ENCODE results near the gene SLC2A1. TPM values are rescaled to one million over a fixed set of nuclear protein-coding genes. Genes with fewer than 3 reads are reported as not detected.
"Not testable (repeated sequence)": the region's sequence is repeated elsewhere in the genome, so short reads cannot be mapped to it uniquely, and the experiment has no call there.

The SLC2A1 gene
- total RNA-seq, 2 experiments from 2014 or later, result 158 to 162 TPM

DNA sequence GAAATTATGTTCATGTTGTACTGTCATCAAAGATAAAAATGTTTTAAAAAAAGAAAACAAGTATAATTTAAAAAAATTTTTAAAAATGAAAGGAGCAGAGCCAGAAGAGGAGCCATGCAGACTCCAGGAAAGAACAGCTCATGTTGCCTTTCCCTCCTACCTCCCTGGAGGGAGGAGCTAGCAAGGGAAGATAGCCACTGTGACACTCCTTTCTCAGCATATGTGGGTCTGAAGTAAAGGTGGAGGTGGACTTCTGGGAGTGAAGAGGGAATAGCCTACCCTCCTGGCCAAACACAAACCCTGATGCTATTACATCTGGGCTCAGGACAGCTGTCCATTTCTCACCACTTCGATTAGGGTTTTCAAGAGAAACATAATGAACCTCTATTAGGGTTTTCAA is 54.2 kb downstream of the SLC2A1 start:
- TF ChIP-seq, protein P1, sequence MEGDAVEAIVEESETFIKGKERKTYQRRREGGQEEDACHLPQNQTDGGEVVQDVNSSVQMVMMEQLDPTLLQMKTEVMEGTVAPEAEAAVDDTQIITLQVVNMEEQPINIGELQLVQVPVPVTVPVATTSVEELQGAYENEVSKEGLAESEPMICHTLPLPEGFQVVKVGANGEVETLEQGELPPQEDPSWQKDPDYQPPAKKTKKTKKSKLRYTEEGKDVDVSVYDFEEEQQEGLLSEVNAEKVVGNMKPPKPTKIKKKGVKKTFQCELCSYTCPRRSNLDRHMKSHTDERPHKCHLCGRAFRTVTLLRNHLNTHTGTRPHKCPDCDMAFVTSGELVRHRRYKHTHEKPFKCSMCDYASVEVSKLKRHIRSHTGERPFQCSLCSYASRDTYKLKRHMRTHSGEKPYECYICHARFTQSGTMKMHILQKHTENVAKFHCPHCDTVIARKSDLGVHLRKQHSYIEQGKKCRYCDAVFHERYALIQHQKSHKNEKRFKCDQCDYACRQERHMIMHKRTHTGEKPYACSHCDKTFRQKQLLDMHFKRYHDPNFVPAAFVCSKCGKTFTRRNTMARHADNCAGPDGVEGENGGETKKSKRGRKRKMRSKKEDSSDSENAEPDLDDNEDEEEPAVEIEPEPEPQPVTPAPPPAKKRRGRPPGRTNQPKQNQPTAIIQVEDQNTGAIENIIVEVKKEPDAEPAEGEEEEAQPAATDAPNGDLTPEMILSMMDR (IDR thresholded peaks at IDR 0.05), result no peak
- H3K9me3 Mint-ChIP-seq, result no peaks in the 10 kb centered on the region
- intact Hi-C loops (cut with micrococcal nuclease), result no loop called here
- ATAC-seq, result no peak
- POLR2A ChIA-PET, result no interaction called here
- H3K36me3 Mint-ChIP-seq (ENCODE audit: low read depth), result no peaks in the 10 kb centered on the region
- CTCF ChIA-PET, result interaction anchor here (1.2 to 1.5 kb wide), 2 partner anchors 9 to 169 kb away, joined by 4 to 11 read pairs; no protein-coding TSS in a partner anchor
- no peak overlapping the region for H3K4me3 Mint-ChIP-seq
- no peaks in the 10 kb centered on the region for H3K4me1 Mint-ChIP-seq (ENCODE audit: low read depth)
- H3K27me3 Mint-ChIP-seq, result peaks cover 4% of the 10 kb centered on the region
- no peak for DNase-seq
- no peak overlapping the region for H3K27ac Mint-ChIP-seq

DNA sequence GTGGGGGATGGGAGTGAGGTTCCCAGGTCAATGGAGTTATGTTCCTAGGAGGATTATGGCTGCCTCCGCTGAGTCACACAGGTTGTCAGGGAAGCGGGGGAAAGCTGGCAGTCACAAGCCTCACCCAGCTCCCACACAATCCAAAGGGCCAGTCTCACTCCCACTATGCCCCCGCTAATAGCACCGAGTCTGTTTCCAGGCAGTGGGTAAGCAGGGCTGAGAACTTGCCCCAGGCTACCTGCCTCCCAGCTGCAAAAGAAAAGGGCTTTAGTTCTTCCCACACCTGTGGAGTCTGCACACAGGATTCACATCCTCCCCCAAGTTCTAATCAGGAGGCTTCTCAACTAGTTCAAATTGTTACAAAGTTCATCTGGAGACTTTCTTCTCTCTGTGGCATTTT is 58.7 kb downstream of the SLC2A1 start:
- H3K27ac Mint-ChIP-seq; ATAC-seq; H3K36me3 Mint-ChIP-seq (ENCODE audit: low read depth); DNase-seq; H3K4me1 Mint-ChIP-seq (ENCODE audit: low read depth); intact Hi-C loops (cut with micrococcal nuclease); H3K4me3 Mint-ChIP-seq: not testable (repeated sequence)
- ChIA-PET CTCF (interaction anchor here (1.6 to 2.1 kb wide), 2 partner anchors 14 to 173 kb away, joined by 4 to 7 read pairs; no protein-coding TSS in a partner anchor), POLR2A (interaction anchor here (1.2 kb wide), 1 partner anchor 11 kb away, joined by 3 read pairs; no protein-coding TSS in a partner anchor)
- peaks cover 12% of the 10 kb centered on the region for H3K27me3 Mint-ChIP-seq
- peaks cover 10% of the 10 kb centered on the region for H3K9me3 Mint-ChIP-seq

DNA sequence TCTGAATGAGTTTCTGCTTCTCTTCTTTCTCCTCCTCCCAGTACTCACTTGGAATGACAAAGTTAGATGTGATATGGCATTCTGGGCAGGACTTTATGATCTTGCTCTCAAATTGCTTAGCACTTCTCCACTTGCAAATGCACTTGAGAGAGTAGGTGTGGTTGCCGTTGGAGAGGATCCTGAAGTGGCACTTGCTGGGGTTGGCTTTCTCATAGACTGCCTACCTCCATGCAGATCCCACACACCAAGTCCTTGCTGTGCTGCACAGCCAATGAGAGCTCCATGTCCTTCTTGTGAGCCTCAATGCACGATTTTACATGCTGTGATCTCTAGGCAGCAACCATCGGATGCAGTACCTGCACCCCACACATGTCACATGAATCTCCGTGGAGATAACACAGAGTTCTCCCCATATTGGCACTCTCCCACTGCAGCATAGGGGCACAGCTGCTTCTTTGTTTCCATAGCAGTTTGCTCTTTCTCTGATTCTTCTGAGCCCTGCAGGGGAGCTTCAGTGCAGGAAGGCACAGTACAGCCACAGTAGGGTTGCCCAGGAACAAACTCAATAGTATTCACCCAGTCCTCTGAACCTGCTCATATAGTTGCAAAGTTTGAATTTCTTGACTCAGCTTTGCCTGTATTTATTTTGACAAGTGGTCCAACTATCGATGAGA is 67.1 kb downstream of the SLC2A1 start:
- no peak overlapping the region for H3K27ac Mint-ChIP-seq
- no peaks in the 10 kb centered on the region for H3K9me3 Mint-ChIP-seq
- TF ChIP-seq, protein P1 (IDR thresholded peaks at IDR 0.05), result no peak
- ChIA-PET POLR2A (no interaction called here), CTCF (interaction anchor here (0.7 kb wide), 1 partner anchor 31 kb away, joined by 3 read pairs; no protein-coding TSS in a partner anchor)
- intact Hi-C loops (cut with micrococcal nuclease), result no loop called here
- H3K4me1 Mint-ChIP-seq (ENCODE audit: low read depth), result no peaks in the 10 kb centered on the region
- H3K36me3 Mint-ChIP-seq (ENCODE audit: low read depth), result no peaks in the 10 kb centered on the region
- peaks cover 4% of the 10 kb centered on the region for H3K27me3 Mint-ChIP-seq
- H3K4me3 Mint-ChIP-seq, result no peak overlapping the region
- ATAC-seq (no peak), DNase-seq (no peak)

DNA sequence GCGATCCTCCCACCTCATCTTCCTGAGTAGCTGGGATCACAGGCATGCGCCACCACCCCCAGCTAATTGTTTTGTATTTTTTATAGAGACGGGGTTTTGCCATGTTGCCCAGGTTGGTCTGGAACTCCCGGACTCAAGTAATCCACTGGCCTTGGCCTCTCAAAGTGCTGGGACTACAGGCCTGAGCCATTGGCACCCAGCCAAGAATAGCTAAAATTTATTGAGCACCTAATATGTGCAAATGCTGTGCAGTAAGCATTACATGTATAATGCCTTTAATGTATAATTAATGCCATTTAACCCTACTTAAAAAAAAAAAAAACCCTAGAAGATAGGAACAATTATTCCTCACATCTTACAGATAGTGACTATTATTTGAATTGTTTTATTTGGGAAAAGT is 69.4 kb downstream of the SLC2A1 start:
- Mint-ChIP-seq H3K27me3 (no peaks in the 10 kb centered on the region), H3K27ac (no peak overlapping the region), H3K4me1 (ENCODE audit: low read depth) (no peaks in the 10 kb centered on the region), H3K4me3 (no peak overlapping the region), H3K9me3 (no peaks in the 10 kb centered on the region), H3K36me3 (ENCODE audit: low read depth) (no peaks in the 10 kb centered on the region)
- CTCF ChIA-PET, result interaction anchor here (1.9 kb wide), 1 partner anchor 184 kb away, joined by 10 read pairs; no protein-coding TSS in a partner anchor
- ATAC-seq, result no peak
- TF ChIP-seq, protein P1 (IDR thresholded peaks at IDR 0.05), result no peak
- no peak for DNase-seq
- intact Hi-C loops (cut with micrococcal nuclease), result no loop called here
- POLR2A ChIA-PET, result interaction anchor here (0.7 kb wide), 1 partner anchor 11 kb away, joined by 3 read pairs; no protein-coding TSS in a partner anchor

DNA sequence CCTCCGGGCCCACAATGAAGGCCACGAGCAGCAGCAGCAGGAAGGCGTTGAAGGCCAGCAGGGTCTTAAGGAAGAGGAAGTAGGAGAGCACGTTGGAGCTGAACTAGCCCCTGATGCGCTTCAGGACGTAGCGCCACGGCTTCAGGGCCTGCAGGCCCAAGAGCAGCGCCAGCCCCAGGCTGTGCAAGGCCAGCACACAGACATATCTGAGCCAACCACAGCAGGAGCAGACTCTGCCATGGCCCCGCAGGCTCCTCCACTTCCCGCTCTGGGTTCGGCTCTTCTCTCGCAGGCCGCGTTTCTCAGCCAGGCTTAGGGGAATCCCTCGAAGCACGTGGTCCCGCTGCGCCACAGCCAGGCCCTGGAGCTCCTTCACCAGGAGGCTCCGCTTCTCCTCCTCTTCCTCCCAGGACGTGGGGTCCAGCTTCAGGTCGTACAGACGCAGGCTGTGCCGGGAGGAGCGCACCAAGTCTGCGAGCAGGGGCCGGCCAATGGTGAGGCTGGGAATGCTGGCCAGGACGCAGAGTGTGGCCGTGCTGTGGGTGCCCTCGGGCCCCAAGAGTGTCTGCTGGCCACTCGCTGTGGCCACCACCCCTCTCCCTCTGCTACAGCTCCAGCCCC is 70.5 kb downstream of the SLC2A1 start:
- ATAC-seq (no peak), DNase-seq (no peak)
- intact Hi-C loops (cut with micrococcal nuclease), result no loop called here
- no peak overlapping the region for H3K27ac Mint-ChIP-seq
- TF ChIP-seq, protein P1 (IDR thresholded peaks at IDR 0.05), result no peak
- H3K4me3 Mint-ChIP-seq, result no peak overlapping the region
- H3K9me3 Mint-ChIP-seq, result no peaks in the 10 kb centered on the region
- no peaks in the 10 kb centered on the region for H3K36me3 Mint-ChIP-seq (ENCODE audit: low read depth)
- CTCF ChIA-PET, result no interaction called here
- H3K27me3 Mint-ChIP-seq, result no peaks in the 10 kb centered on the region
- H3K4me1 Mint-ChIP-seq (ENCODE audit: low read depth), result no peaks in the 10 kb centered on the region
- POLR2A ChIA-PET, result no interaction called here

Data from activated CD8-positive, alpha-beta T cell treated with anti-CD3 and anti-CD28 coated beads for 36 hours (primary cell).